Brain microvascular endothelial cell (primary cell): ENCODE results near the gene VMA21.
A peak's percentile ranks its signal among the peaks of the same experiment; 100 is the strongest.

Experiments
- DNase-seq: peaks from one replicate; pipeline ENCODE4 v3.0.0-alpha.2; 2020
- H3K27ac ChIP-seq: fragments of 250-450 bp; sonication (Bioruptor Pico); 2 replicates; pipeline ENCODE4 v1.5.1; 2020; ENCODE audit warnings: mild to moderate bottlenecking, moderate library complexity
- H3K27me3 ChIP-seq: fragments of 250-450 bp; sonication (Bioruptor Pico); replicated peaks from 2 replicates; pipeline ENCODE4 v1.5.1; 2020; ENCODE audit warnings: mild to moderate bottlenecking
- H3K36me3 ChIP-seq: fragments of 250-450 bp; sonication (Bioruptor Pico); replicated peaks from 2 replicates; pipeline ENCODE4 v1.5.1; 2020; ENCODE audit warnings: mild to moderate bottlenecking
- H3K4me3 ChIP-seq: 2 replicates; pipeline ENCODE4 v1.5.1; 2011; ENCODE audit warnings: low read depth, mild to moderate bottlenecking, control low read depth, low read length, moderate library complexity
- in situ Hi-C: cut with HindIII; loops from 2 replicates; pipeline ENCODE4 v1.10.0; 2017; ENCODE audit warnings: low sequenced_read_pairs, low pct_ligation_motif_present
- TF ChIP-seq, protein P1 (sequence below): IDR thresholded peaks from 2 replicates; pipeline ENCODE4 v1.5.1; 2011; ENCODE audit warnings: low read depth, mild to moderate bottlenecking, moderate library complexity, low read length, control low read depth, inconsistent platforms; ENCODE audit errors: missing control alignments

VMA21 gene, protein sequence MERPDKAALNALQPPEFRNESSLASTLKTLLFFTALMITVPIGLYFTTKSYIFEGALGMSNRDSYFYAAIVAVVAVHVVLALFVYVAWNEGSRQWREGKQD

GRCh38 chrX:151396825-151397740 is at the start of gene VMA21:
Gene VMA21, plus strand, starts transcription at chrX:151397206. Its CDS starts 103 bp downstream, at chrX:151397309.
- peak within 1 kb of the TSS; percentile 82 for H3K27ac ChIP-seq
- in situ Hi-C loops, result no loop called here
- no peaks in the 10 kb centered on the region for H3K27me3 ChIP-seq
- TF ChIP-seq, protein P1, sequence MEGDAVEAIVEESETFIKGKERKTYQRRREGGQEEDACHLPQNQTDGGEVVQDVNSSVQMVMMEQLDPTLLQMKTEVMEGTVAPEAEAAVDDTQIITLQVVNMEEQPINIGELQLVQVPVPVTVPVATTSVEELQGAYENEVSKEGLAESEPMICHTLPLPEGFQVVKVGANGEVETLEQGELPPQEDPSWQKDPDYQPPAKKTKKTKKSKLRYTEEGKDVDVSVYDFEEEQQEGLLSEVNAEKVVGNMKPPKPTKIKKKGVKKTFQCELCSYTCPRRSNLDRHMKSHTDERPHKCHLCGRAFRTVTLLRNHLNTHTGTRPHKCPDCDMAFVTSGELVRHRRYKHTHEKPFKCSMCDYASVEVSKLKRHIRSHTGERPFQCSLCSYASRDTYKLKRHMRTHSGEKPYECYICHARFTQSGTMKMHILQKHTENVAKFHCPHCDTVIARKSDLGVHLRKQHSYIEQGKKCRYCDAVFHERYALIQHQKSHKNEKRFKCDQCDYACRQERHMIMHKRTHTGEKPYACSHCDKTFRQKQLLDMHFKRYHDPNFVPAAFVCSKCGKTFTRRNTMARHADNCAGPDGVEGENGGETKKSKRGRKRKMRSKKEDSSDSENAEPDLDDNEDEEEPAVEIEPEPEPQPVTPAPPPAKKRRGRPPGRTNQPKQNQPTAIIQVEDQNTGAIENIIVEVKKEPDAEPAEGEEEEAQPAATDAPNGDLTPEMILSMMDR, result no peak
- no peaks in the 10 kb centered on the region for H3K36me3 ChIP-seq
- peak within 1 kb of the TSS; percentile 78 for H3K4me3 ChIP-seq
- DNase-seq, result peak; percentile 73

DNA sequence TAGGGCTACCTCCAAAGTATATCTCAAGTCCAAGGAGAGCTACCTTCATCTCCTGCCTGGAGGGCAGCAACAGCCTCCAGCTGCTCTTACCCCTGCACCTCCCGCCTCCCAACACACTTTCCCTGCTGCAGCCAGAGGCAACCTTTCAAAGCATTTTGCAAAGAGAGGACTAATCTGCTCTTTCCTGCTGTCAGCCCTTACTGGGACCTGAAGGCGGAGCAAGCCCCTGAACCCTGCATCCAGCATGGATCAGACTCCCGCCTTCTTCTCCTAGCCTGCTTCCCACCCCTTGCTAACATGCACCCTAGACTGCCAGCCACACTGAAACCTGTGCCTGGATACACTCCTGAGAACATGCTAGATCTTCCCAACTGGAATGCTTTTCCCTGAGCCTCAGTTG is 37.7 kb upstream of the VMA21 start:
- TF ChIP-seq, protein P1, result no peak
- no peaks in the 10 kb centered on the region for H3K36me3 ChIP-seq
- no peaks in the 10 kb centered on the region for H3K27me3 ChIP-seq
- H3K4me3 ChIP-seq, result no peak overlapping the region
- no peak overlapping the region for H3K27ac ChIP-seq
- in situ Hi-C loops, result no loop called here
- no peak for DNase-seq

GRCh38 chrX:151359931-151360871 is 36.8 kb upstream of the VMA21 start:
- TF ChIP-seq, protein P1, result peak; percentile 75
- in situ Hi-C loops, result no loop called here
- Histone ChIP-seq H3K27me3 (no peaks in the 10 kb centered on the region), H3K36me3 (no peaks in the 10 kb centered on the region), H3K4me3 (no peak overlapping the region), H3K27ac (no peak overlapping the region)
- DNase-seq, result no peak

GRCh38 chrX:151363316-151363715 is 33.7 kb upstream of the VMA21 start:
- DNase-seq, result no peak
- Histone ChIP-seq H3K27ac (no peak overlapping the region), H3K4me3 (no peak overlapping the region), H3K36me3 (no peaks in the 10 kb centered on the region), H3K27me3 (no peaks in the 10 kb centered on the region)
- TF ChIP-seq, protein P1, result no peak
- in situ Hi-C loops, result no loop called here

GRCh38 chrX:151365579-151365978 is 31.4 kb upstream of the VMA21 start:
- TF ChIP-seq, protein P1, result no peak
- no peak for DNase-seq
- no peaks in the 10 kb centered on the region for H3K27me3 ChIP-seq
- H3K27ac ChIP-seq, result no peak overlapping the region
- in situ Hi-C loops, result no loop called here
- no peak overlapping the region for H3K4me3 ChIP-seq
- no peaks in the 10 kb centered on the region for H3K36me3 ChIP-seq
